ENCODE measurements around the gene NFIA.

The NFIA gene

DNA sequence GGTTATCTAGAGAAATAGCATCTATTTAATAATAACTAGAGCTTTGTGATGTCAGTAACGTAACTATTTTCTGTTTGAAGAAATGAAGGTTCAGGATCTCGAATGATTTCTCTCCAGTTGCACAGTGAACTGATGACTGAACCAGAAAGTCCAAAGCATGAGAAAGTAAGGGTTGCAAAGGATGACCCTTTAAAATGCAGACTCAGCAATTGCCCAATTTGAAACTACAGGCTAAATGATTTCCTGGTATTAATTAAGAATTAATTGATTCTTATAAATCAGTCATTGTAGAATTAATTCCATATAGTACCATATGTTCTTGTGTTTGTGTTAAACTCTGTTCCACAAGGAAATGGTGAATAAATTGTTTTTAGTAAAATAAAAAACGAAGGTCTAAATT, 318.6 kb downstream of the NFIA start:
- DNase-seq = no peak

DNA sequence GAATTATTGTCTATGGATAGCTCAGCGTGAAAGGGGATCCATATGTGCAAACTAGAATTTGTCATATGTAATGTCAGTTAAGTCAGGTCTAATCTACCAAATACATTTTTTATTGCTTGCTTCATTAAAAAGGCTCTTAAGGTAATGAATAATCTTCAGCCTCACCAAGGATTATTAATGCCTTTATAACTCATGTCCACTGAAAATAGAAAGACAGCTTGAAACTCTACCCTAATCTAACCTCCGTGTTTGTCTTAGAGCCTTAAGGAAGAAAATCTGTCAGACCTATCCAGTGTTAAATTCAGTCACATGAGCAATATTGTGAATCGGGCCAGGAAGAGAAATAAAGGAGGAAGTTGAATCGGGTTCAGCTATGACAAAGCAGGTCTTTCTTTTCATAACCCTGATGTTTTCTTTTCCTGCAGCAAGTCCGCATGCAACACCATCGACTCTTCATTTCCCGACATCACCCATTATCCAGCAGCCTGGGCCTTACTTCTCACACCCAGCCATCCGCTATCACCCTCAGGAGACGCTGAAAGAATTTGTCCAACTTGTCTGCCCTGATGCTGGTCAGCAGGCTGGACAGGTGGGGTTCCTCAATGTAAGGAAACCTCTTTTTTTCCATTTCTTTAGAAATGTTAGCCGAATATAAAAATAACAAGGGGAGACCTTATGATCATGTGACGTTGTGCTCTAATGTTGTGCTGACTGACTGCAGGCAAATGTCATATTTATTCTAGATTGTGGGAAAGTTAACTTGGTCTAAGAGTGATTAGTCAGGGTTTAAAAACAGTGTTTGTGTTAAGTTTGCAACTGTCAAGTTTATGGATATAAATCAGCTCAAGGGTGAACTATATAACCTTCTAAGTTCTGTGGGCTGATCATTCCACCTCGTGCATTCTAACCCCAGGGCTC, 321.6 kb downstream of the NFIA start:
- DNase-seq = no peak

DNA sequence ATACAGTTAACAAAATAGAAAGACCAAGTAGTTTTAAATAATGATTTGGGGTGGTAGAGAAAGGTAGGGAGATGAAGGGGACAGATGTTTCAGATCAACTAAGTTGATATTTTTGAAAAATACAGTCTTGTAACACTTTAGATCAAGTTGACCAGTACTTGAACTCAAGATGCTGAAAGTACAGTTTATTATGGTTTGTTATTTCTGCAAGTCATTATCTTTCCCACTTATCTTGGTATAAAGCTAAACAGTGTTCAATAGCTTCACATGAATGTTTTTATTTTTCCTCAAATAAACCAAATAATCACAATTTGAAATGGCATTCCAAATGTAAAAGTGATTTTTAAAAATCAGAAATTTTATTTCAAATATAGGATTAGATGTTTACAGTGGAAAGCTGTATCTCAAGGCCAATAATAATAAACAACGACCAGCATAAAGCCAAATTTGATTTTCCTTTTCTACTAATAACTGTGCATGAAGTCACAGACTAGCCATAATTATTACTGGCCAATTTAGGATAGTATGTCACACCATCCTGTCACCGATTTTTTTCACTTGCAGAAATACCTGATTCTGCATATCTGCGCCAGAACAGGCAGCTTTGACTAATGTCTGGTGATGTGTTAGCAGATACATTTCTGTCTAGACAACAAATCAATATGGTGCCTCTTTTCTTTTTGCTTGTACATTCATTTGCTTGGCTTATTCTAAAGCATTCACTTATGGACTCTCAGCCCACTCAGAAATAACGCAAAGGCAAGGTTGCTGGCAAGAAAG, 322.4 kb downstream of the NFIA start:
- no peak for DNase-seq

DNA sequence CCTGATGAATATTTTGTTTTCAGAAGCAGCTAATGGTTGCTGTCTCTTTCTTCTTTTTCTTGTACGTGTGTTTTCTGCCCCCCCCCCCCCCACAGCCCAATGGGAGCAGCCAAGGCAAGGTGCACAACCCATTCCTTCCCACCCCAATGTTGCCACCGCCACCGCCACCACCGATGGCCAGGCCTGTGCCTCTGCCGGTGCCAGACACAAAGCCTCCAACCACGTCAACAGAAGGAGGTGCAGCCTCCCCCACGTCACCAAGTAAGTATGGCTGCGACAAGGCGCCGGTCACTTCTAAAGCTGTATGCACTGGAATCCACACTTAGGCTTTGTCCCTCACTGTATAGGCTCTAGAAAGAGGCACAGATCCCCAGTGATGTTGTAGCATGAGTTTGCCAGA, 324.1 kb downstream of the NFIA start:
- DNase-seq = no peak

DNA sequence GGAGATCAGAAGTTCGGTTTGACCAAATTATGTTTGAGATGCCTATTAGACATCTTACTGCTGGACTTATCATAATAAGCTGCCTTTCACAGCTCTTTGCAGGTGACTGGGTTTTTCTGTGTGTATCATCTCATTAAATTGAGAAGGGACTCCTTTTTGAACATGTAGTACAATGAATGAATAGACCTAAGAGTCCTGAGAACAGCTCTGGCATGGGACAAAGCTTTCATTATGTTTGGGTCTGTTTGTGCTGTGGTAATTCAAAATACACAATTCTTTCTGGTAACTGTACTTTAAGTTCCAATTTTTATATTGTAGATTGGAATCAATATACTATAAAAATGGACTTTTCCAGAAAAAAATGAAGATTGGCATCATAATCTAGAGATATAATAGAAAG, 330.2 kb downstream of the NFIA start:
- no peak for DNase-seq

DNA sequence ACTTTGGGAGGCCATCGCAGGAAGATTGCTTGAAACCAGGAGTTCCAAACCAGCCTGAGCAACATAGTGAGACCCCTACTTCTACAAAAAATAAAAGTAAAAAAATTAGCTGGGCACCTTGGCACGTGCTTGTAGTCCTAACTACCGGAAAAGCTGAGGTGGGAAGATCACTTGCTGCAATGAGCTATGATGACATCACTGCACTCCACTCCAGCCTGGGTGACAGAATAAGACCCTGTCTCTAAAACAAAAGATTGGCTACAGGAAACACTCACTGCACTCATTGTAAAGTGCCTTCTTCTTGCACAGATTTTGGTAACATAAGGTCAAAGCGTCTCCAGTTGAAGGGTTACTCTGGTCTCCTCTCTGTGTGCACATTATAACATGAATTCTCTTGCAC, 336.8 kb downstream of the NFIA start:
- no peak for DNase-seq

DNA sequence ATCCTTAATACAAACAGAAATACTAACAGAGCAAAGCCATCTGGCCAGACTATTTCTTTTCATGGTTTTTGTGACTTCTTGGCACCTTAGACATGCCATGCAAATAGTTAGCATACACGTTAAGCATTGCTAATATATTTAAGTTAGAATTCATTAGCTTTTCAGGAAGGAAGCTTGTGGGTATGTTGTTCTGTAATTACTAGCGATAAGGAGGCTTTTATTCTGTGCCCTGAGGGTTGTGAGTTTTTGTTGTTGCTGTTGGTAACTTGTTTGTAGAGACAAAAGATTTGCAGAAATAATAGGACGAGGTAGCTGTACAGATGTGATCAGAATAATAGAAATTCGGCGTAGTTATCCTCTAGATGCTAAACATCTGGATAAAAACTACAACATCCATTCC, 337.3 kb downstream of the NFIA start:
- DNase-seq = no peak

DNA sequence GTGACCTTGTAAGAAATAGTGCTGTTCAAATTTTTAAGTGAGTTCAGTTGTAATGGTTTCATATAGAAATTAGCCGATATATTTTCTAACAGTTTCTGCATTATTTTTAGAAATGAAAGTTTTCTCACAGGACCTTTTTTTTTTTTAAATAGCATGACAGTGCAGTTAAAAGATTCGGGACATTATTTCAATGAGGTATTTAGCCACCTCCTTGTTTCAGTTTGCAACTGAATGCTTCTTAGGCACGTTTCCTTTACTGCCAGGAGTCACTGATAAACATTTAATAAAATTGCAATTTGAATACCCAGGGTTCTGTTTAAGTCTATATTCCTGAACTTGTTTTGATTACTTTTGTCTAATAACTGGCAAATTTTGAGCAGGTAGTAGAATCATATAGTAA, 337.9 kb downstream of the NFIA start:
- DNase-seq = no peak

DNA sequence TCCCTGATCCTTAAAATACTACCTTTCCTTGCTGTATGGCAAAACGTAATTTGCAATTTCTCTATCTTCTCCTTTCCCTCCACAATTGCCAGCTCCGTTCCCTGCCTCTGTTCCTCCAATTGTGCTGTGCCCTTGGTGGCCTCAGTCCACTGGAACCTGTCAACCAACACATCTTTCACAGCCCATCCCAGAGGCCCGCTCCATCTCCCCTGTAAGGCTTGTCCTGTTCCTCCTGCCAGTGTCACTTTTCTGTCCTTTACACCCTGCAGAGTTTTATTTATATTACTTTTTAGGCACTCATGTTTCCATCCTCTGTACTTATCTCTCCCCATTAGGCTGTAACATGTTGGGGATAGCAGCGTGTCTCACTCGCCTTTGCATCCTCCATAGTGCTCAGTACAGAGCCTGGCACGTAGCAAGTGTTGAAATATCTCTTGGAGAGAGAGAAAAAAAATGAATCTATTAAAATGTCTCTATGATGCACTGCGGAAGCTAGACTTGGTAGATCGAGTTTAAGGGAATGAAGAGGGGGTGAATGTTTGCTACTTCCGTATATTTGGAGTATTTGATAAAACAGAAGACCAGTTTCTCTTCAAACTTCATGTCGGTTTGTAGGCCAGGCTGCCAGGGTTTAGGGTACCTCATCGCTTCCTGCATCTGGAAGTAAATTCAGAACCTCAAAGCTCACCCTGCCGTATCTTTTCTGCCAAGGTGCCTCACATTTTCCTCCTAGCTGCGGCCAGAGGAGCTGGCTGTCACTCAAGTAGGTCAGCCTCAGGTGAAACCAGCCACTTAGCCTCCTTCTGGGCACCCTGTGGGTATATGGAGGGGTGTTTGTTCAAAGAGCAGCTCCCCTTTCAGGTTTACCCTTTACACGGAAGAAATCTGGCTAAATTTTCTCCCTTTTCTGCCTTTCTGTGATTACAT, 338.8 kb downstream of the NFIA start:
- no peak for DNase-seq

DNA sequence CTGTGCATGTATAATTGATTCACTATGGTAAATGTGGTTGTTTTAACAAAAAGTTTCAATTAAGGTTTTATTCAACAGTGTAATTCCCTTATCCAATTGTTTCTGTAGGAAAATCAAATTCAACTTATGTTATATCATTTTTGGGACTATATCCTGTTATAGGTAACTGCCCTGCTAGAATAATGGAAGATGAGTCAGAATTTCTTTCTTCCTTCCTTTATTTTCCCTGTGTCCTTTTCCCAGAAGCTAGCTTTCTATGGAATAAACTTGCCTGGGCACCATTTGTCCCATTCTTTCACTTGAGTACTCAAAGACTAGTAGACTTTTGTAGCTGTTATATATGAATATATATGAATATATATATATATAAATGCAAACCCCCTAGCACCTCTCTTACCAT, 341.3 kb downstream of the NFIA start:
- DNase-seq = no peak

DNA sequence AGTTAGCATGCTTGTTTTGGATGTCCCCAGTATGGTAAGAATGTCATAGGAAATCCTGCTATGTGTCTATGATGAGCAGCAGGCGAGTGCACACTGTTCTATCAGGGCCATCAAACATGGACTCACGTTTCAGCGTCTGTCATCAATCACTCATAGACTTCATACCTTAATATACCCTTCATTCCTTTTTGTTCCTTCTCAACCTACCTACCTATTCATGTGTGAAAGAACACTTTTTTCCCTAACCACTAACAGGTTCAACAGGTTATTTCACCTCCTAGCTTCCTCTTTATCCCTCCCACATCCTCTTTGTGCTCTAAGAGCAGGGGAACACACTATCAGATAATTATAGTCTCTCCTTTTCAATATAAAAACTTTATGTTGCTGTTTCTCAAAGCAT, 342.0 kb downstream of the NFIA start:
- DNase-seq = no peak

DNA sequence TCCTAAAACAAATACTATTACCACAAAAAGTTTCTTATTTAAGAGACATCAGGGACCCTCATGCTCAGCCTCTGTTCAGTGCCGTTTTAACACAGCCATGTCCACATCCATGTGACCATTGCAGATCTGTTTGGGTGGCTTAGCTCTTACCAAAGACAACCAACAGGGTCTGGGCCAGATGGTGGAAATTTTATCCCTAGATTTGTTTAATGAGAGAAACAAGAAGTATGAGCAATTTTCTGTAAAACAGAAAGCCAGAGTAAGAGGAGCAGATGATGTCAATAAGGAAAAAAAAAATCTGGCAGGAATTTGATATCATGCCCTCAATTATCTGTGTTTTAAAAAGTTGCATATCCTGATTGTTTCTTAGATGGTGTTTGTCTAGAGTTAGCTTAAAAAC, 342.7 kb downstream of the NFIA start:
- no peak for DNase-seq

DNA sequence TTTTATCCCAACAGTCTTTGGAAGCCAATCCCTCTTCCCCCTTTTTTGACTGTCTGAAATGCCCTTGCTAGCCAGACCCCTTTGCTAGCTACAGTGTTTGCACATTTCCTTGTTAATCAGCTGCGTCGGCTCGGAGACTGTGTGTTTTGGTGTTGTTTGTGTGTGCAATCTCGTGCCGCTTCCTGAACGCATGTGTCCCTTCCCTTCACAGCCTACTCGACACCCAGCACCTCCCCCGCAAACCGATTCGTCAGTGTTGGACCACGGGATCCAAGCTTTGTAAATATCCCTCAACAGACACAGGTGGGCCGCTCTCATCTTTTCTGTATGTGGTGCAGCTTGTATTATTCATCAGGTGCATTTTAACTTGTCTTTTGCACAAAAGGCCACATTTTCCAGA, 343.9 kb downstream of the NFIA start:
- DNase-seq = no peak

DNA sequence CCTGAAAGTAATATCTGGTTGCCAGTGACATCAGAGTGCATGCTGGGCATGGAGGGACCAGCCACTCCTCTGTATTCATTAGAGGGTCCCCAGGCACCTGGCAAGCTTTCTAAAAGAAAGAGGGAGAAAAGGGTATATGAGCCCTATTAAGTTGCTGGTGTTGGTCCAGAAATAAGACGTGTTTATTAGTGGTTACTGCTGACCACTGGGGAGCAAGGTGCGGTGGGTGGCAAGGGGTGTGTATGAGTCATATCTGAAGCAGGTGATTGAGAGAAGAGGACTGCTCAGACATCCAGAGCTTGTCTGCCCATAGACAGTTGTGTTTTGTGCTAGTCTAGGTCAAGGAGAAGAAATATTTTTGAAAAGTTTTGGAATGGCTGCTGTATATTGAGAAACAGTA, 344.5 kb downstream of the NFIA start:
- DNase-seq = no peak

DNA sequence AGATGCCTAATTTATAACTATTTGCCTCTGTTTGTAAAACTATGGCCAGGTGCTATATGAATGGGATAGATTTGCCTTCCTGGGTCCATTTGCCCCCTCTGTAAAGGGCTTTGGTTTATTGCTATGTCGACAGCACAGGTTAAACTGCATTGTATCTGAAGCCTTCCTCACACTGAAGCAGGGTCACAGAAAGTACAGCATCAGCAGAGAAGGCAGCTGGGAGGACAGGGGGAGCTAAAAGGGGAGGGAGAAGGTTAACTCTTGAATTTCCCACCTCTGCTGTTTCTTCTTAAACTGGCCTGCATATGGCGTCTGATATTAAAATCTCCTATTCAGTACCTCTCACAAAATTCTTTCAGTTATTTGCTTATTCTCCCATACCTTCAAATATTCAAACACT, 345.1 kb downstream of the NFIA start:
- no peak for DNase-seq

DNA sequence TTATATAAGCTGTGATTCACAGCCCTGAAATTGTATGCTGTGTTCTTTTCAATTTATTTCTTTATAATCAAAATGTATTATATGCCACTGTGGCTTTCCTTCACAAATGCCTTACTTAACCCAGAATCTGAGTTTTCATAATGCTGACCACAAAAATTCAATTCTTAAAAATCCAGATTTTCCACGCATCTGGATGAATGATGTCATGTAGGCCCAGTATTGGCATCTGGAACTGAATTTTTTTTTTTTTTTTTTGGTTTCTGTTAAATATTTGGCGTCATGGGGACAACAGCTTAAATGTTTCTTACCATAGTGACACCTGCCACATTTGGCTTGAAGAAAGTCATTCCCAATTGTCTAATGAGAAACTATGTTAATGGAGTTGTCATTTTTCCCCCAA, 345.8 kb downstream of the NFIA start:
- DNase-seq = peak; percentile 49

DNA sequence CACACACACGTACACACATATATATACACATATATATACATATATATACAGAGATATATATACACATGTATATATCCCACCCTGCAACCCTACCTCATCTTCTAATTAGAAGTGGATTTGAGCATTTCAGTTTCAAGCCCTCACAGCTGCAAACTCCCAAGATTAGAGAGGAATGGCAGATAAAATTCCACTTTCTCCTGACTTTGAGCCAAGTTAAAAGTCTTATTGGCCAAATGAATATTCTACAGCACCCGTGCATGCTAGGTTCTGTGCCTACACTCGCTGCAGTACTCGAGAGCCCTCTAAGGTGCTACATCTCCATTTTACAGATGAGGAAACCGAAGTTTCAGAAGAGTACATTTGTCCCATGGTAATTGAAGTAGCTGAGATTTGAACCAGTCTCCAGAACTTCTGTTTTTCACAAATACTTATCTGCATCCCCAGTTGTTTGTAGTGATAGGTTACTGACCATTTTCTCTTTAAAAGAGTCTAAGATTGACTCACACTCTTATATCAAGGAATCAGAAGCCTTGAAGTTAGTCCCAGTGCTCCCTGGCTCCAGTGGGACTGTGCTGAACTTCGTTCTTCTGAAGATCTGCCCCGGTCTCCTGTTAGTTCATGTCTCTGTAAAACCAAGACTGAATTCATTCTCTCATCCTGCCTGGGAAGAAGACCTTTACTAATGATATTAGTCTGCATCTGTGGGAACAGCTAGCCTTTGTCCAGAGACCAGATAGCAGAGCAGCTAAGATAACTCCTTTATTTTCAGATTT, 350.4 kb downstream of the NFIA start:
- DNase-seq = no peak

DNA sequence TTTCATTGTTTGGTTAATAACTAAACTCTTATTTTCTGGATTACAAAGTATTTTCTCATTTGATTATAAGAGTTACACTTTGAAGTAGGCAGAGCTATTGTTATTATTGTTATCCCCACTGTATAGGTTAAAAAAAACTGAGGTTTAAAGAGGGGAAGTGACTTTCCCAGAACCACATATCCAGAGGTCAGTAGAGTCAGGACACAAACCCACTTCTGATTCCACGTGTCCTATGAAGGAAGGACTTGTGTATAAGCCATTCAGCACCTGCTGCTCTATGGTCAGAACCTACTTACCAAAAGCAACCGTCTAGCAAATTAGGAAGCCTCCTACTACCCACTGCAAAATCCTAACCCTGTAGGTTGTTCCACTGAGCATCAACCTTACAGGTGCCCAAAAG, 351.3 kb downstream of the NFIA start:
- no peak for DNase-seq

DNA sequence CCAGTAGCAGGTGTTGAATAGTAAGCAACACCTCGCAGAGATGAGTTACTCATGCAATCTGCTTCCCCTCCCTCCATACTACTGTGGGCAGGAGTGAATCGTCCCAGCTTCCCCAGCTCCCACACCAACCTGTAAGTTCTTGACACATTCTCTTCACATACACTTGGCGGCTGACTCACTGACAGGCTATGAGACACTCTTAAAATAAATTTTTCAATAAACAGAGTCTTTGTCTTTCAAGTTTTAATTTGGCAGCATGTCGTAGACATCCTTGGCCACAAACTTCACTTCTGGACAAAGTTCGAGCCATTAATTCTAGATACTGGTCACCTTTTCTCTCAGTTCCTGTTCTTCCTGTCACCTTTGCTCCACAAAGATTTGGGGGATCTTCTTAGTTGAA, 351.9 kb downstream of the NFIA start:
- no peak for DNase-seq

DNA sequence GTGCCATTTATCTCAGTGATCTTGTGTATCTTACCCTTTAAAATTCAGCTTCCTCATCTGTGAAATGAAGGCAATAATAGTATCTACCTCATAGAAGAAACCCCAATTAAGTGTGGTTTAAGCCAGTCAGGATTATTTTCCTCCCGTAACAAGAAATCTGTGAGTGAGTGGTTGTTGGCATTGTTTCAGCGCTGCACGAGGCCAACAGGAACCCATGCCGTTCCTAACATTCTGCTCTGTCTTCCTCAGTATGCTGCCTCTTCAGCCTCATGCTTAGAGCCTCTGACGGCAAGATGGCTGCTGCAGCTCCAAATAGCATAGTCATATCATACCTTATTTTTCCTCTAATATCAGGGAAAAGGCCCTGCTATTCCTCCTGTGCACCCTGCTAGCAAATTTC, 352.9 kb downstream of the NFIA start:
- no peak for DNase-seq

DNA sequence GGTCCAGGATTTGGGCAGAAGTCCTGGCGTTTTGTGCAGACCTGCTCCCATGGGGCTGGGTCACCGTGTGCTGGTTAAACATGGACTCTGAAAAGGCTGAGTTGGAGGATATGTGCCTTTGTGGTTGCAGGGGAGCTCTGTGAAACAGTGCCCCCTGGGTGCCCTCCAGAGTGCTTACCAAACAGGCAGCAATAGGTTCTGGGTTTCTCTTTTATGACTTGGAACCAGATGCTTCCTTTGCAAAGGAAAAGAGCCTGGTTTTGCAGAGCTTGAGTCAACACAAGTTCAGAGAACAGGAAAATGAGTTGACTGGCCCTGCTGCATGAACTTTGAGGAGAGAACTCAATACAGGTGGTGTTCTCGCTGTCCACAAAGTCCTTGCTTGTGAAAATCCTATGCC, 353.7 kb downstream of the NFIA start:
- no peak for DNase-seq

DNA sequence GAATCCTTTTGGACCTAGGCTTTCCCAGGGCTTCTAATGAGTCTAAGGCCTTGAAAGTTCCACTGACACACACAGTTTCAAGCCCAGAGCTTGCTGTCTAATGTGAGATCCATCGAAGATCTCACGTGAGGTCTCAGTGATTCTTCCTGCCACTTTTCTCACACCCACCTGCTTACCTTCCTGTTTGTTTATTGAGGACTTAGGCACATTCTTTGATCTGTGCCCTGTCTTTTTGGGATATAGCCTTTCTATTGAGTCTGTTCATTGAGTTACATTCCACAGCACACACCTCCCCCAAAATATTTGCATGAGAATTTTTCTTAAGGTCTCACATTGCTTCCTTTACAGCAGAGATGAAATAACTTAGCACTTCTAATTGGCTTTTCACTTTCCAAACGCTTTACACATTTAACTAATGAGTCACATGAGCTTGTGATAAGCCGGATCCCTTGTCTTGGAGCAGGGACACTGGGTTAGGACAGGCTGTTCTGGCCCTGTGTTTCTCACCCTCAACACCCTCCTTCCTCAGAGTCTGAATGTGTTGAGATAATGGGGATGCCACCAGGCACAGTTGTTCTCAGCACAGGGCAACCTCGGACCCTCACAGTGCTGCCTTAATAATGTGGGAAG, 354.2 kb downstream of the NFIA start:
- no peak for DNase-seq

Measured in fibroblast of skin of abdomen (primary cell).